OCI-LY7 (cell line): ENCODE data around the gene RAPGEF6.
"Not testable (repeated sequence)": the region's sequence is repeated elsewhere in the genome, so short reads cannot be mapped to it uniquely, and the experiment has no call there.

Source experiments
- CTCF ChIP-seq: fragments of 200-600 bp; sonication (generic); conservative IDR thresholded peaks from 2 replicates; pipeline ENCODE4 v1.5.1; 2014; ENCODE audit warnings: mild to moderate bottlenecking, antibody characterized with exemption, low read length, moderate library complexity, mixed read lengths
- EZH2phosphoT487 ChIP-seq: fragments of 200-600 bp; sonication (generic); IDR thresholded peaks from 2 replicates; pipeline ENCODE4 v1.6.1; 2018; ENCODE audit warnings: low read depth, borderline replicate concordance, mild to moderate bottlenecking, mixed run types, antibody characterized with exemption, low read length, moderate library complexity, mixed read lengths

DNA sequence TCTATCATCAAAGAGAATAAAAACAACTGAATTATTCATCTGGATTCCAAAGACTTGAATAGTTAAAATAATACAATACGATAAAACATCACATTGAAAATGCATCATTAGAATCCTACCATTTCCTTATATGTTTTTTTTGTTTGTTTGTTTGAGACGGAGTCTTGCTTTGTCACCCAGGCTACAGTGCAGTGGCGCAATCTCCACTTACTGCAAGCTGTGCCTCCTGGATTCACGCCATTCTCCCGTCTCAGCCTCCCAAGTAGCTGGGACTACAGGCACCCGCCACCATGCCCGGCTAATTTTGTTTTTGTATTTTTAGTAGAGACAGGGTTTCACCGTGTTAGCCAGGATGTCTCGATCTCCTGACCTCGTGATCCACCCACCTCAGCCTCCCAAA is 43.2 kb upstream of the RAPGEF6 start:
- TF ChIP-seq CTCF, EZH2phosphoT487: not testable (repeated sequence)
